Activated T-cell treated with anti-CD3 and anti-CD28 coated beads, Interleukin-2, amount 50 U/mL, for 4 hours (primary cell): ENCODE results near the gene RABEP1. TPM values are rescaled to one million over a fixed set of nuclear protein-coding genes. Genes with fewer than 3 reads are reported as not detected.
"Not testable (repeated sequence)": the region's sequence is repeated elsewhere in the genome, so short reads cannot be mapped to it uniquely, and the experiment has no call there.

Source experiments
- ATAC-seq, 2 donors: fragments of 200-7000 bp; cut with Tn5 transposase; one replicate each; pipeline ENCODE4 v1.10.0; 2021
- DNase-seq: peaks from one replicate; pipeline ENCODE4 v3.0.0-alpha.2; 2020
- H3K27me3 Mint-ChIP-seq: one replicate; pipeline ENCODE4 v1.8.0; 2021; ENCODE audit warnings: low read depth, mixed read lengths
- H3K36me3 Mint-ChIP-seq: one replicate; pipeline ENCODE4 v1.8.0; 2022; ENCODE audit warnings: mixed read lengths; ENCODE audit not compliant: insufficient read depth
- H3K4me1 Mint-ChIP-seq: one replicate; pipeline ENCODE4 v1.8.0; 2021; ENCODE audit warnings: low read depth, mixed read lengths
- H3K4me3 Mint-ChIP-seq: one replicate; pipeline ENCODE4 v1.8.0; 2021; ENCODE audit warnings: mild to moderate bottlenecking, moderate library complexity, mixed read lengths
- H3K9me3 Mint-ChIP-seq: one replicate; pipeline ENCODE4 v1.8.0; 2021; ENCODE audit warnings: mixed read lengths
- total RNA-seq, 3 donors: library from RNA; stranded (reverse); gene quantifications; one replicate each; pipeline ENCODE4 v1.2.1, GENCODE V29; 2021

Gene RABEP1
- total RNA-seq, 3 donors from 2014 or later = 72.9 to 80.8 (median 76.3) TPM

DNA sequence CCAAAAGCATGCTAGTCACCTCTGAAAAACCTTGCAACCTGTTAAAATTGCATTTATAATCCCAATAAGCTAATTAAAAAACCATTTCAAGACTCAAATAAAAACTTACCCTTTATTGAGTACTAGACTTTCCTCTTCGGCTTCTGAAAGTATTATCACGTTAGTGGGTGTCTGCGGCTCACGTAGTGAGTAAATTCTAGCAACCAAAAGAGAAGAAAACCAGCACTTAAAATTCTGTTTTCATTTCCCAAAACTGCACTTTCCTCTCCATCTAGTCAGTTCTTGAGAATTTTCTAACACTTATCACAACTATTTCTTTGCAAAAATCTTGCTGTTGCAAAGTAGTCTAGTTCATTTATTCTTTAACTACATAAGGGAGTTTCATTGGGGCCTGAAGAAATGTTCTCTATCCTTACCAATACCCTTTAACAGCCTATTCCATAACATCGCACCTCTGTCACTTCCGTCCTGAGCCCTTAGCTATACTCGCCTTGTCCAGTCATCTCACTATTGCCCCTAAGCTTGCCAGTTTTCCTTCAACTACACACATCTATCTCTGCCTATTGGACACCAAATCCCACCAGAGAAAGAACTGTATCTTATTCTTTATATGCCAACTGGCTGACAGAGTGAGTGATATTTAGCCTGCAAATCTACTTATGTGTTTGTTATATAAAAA, 128.6 kb downstream of the RABEP1 start:
- Mint-ChIP-seq H3K36me3 (peaks cover 36% of the 10 kb centered on the region), H3K4me3 (peak overlapping the region; percentile 1), H3K27me3 (no peaks in the 10 kb centered on the region), H3K9me3 (no peaks in the 10 kb centered on the region), H3K4me1 (peaks cover 39% of the 10 kb centered on the region)
- no peak for DNase-seq
- peak; percentile 21 to 25 for ATAC-seq

DNA sequence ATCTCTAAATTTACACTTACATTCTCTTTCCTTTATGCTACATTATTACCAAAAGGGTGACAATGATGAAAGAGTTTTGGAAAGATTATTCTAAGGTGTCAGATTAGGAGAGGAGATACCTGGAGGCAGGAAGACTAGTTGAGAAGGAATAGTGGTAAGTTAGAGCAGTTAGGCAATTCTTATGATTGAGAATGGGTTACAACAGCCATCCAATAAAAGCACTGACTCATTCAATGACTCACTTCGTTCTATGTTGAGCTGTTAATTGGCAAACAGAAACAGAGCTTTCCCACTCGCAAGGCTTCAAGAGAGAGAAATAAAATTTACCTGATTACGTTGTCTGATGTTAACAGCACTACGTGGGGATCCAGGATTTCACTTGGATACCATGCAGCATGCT, 131.6 kb downstream of the RABEP1 start:
- H3K36me3 Mint-ChIP-seq = peaks cover 39% of the 10 kb centered on the region
- ATAC-seq (peak; percentile 80 to 83), DNase-seq (no peak)
- peak overlapping the region; percentile 56 for H3K4me3 Mint-ChIP-seq
- no peaks in the 10 kb centered on the region for H3K9me3 Mint-ChIP-seq
- H3K4me1 Mint-ChIP-seq = peaks cover 54% of the 10 kb centered on the region
- H3K27me3 Mint-ChIP-seq = no peaks in the 10 kb centered on the region

DNA sequence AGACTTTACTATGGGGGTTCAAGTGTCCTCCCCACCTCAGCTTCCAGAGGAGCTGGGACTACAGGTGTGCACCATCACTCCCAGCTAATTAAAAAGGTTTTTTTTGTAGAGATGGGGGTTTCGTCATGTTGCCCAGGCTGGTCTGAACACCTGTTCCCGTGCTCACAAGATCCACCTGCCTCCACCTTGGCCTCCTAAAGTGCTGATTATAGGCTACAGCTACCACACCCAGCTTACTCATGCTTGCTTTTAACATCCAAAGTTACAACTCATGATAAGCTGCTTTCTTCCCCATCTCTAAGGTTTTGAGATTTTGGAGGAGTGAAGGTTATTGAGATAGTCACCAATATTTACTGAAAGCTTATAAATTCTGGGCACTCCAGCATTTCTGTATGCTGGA, 134.8 kb downstream of the RABEP1 start:
- Mint-ChIP-seq H3K27me3 (no peaks in the 10 kb centered on the region), H3K9me3 (no peaks in the 10 kb centered on the region), H3K4me1 (peaks cover 57% of the 10 kb centered on the region), H3K4me3 (peak overlapping the region; percentile 67), H3K36me3 (peaks cover 28% of the 10 kb centered on the region)
- DNase-seq (no peak), ATAC-seq (no peak)

DNA sequence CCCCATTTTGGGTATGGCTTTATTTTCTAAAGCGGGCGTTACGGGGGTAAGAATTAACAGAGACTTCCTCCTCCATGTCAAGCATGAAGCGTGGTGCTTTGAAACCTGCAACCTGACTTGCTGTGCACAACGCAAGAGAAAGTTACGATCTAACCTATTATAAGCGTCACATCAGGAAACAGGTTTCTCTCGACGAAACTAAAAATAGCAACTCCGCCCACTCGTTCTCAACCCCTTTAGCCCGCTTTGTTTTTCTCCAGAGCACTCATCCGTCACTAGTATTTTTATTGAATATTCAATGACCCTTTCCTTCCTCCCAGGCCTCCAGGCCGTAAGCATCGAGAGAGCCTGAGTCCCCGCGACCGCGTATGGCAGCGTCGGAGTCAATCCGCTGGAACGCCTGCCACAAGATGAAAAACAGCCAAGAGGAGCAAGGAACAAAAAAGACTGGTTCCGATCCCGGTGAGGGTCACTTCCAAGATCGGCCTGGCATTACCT, 136.8 kb downstream of the RABEP1 start:
- Mint-ChIP-seq H3K4me1 (peaks cover 48% of the 10 kb centered on the region), H3K27me3 (no peaks in the 10 kb centered on the region), H3K36me3 (peaks cover 15% of the 10 kb centered on the region), H3K9me3 (no peaks in the 10 kb centered on the region), H3K4me3 (peak overlapping the region; percentile 99)
- peak; percentile 57 for DNase-seq
- ATAC-seq = peak; percentile 47 to 50

DNA sequence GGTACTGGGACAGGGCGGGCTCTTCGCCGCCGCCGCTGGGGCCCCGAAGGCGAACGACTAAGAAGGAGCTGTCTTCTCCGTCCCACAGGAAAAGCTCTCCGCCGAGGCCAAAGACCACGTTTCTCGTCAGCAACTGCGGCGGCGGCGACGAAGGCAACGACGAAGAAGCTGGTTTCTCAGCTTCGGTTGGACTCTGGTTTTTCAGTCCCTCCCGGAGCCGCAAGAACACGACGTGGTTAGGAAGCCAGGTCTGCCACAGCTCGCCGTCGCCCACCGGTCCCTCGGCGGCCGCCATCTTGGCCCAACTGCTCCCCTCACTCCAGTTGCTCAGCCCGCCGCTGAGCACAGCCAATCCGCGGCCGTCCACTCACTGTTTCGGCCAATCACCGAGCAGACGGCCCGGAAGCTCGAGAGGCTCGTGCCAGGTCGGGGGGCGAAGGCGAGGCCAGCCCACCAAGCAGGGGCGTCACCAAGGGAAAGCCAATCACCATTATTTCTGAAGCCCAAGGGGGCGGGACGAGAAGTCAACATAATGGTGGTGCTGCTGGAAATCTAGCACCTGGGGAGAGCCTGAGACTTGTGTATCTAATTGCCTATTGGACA, 137.4 kb downstream of the RABEP1 start, which contains the start of gene NUP88:
NUP88 (minus strand) TSS at position 307 of the 603 bp plus-strand sequence; CDS start at position 295, 12 bp downstream.
- ATAC-seq (peak; percentile 90 to 93), DNase-seq (peak; percentile 92)
- peak within 1 kb of the TSS; percentile 99 for H3K4me3 Mint-ChIP-seq
- no peaks in the 10 kb centered on the region for H3K27me3 Mint-ChIP-seq
- peaks cover 48% of the 10 kb centered on the region for H3K4me1 Mint-ChIP-seq
- peaks cover 14% of the 10 kb centered on the region for H3K36me3 Mint-ChIP-seq
- no peaks in the 10 kb centered on the region for H3K9me3 Mint-ChIP-seq

DNA sequence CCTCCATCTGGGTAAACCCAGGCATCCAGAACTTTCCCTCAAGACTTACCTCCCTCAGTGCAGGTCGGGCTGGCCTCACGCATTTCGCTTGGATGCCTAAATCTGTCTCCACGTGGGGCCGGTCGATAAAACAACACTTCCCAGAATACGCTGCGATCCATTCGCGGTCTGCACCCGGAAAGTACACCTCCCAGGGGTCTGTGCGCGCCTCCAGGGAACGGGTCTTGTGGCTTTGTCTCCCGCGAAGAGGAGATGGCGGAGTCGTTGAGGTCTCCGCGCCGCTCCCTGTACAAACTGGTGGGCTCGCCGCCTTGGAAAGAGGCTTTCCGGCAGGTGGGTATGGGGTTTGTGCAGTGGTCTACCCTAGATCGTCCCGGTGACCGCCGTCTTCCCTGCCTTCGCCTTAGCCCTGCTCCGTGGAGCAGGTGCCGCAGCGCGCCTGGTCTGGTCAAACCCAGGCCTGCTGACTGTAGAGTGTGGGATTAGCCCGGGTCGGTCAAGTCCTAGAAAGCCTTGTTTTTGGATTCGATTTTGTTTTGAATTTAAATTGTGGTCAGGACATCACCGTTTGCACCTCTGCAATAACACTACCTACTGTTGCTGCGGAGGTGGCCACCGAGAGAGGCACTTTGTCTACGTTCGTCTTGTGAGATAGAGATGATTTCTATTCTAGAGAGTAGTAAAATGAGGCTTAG, 138.0 kb downstream of the RABEP1 start, which contains the start of gene RPAIN:
RPAIN (plus strand) TSS at position 224 of the 695 bp plus-strand sequence; CDS start at position 253, 29 bp downstream.
- peaks cover 15% of the 10 kb centered on the region for H3K36me3 Mint-ChIP-seq
- H3K4me1 Mint-ChIP-seq = peaks cover 50% of the 10 kb centered on the region
- H3K27me3 Mint-ChIP-seq = no peaks in the 10 kb centered on the region
- H3K4me3 Mint-ChIP-seq = peak within 1 kb of the TSS; percentile 99
- DNase-seq = peak; percentile 75
- peak; percentile 69 for ATAC-seq
- no peaks in the 10 kb centered on the region for H3K9me3 Mint-ChIP-seq

DNA sequence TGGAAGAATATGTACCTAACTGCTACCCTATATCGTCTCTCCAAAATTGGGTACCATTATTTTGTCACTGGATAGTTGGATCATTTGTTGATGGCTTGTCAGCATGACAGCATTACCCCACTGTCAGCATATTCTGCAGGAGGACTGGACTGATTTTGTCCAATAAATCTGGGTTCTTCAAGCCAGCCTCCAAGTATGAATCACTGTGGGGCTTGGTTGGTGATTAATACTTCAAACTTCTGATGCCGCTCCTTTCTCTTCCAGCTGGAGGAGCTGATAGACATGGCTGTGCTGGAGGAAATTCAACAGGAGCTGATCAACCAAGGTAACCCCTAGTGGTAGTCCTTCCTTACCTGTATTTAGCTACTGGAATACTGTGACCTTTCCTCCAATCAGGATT, 140.4 kb downstream of the RABEP1 start:
- no peaks in the 10 kb centered on the region for H3K27me3 Mint-ChIP-seq
- H3K4me3 Mint-ChIP-seq = no peak overlapping the region

DNA sequence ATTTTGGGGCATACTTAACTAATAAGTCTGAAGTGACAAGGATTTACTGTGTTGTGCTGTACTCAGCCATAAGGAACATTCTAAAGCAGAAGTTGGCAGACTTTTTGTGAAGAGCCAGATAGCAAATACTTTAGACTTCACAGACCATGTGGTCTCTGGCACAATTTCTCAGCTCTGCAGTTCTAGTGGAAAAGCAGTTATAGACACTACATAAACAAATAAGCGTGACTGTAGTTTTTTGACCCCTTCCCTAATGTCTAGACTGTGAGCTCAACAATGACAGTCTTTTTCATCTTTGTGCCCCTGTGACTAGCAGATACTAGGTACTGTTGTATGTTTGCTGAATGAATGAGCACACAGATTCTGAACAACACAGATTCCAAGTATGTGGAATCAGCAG, 142.8 kb downstream of the RABEP1 start:
- no peaks in the 10 kb centered on the region for H3K9me3 Mint-ChIP-seq
- ATAC-seq (no peak), DNase-seq (no peak)
- H3K4me3 Mint-ChIP-seq = no peak overlapping the region
- H3K4me1 Mint-ChIP-seq = peaks cover 32% of the 10 kb centered on the region
- peaks cover 32% of the 10 kb centered on the region for H3K36me3 Mint-ChIP-seq
- H3K27me3 Mint-ChIP-seq = no peaks in the 10 kb centered on the region

More for the DNA sequence above, 140.4 kb downstream of the RABEP1 start:
- ATAC-seq (no peak), DNase-seq (no peak)
- Mint-ChIP-seq H3K4me1 (peaks cover 39% of the 10 kb centered on the region), H3K9me3 (no peaks in the 10 kb centered on the region), H3K36me3 (peaks cover 23% of the 10 kb centered on the region)

DNA sequence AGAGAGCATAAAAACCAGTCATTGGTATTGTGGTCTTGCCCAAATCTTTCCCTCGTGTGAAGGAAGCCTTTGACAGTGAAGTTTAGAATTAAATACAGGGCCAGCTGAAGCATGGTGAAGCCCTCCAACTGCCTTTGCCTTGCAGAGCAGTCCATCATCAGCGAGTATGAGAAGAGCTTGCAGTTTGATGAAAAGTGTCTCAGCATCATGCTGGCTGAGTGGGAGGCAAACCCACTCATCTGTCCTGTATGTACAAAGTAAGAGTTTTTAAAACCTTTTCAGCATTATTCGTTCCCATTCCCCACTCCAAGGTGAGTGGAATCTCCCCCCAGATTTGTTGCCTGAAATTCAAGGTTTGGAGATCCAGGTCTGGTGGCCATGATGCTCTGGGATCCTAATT, 143.7 kb downstream of the RABEP1 start:
- Mint-ChIP-seq H3K27me3 (no peaks in the 10 kb centered on the region), H3K9me3 (no peaks in the 10 kb centered on the region), H3K36me3 (peaks cover 37% of the 10 kb centered on the region), H3K4me1 (peaks cover 26% of the 10 kb centered on the region), H3K4me3 (no peak overlapping the region)
- ATAC-seq = no peak
- DNase-seq = no peak

DNA sequence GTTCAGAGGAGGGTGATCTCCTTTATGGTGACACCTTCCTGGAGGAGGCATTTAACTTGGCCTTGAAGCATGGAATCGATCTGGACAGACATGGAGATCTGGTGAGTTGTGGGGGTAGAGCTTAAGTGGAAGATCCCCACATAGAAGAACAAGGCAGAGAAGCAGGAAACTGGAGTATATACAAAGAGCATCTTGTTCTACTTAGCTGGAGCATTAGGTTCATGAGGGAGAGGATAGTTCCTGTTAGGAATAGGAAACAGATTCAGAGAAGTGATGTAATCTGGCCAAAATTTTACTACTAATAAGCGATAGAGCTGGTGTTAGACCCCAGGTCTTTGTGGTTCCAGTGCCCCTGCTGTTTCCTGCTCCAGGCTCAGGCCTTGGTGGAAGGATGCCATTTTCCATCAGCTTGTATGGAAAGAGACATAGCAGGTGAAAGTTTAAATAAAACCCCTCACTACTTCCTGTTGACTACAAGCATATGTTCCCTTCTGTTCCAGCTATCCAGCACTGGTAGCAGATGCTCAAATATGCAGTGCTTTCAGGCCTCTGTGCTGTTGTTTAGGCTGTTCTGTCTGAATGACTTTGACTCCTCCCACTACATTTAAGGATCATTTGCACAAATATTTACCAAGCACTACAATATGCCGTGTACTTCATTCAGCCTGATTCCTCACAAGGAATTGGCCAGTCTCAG, 147.3 kb downstream of the RABEP1 start:
- H3K36me3 Mint-ChIP-seq = peaks cover 59% of the 10 kb centered on the region
- ATAC-seq = no peak
- no peak overlapping the region for H3K4me3 Mint-ChIP-seq
- no peaks in the 10 kb centered on the region for H3K9me3 Mint-ChIP-seq
- H3K4me1 Mint-ChIP-seq = peaks cover 4% of the 10 kb centered on the region
- no peaks in the 10 kb centered on the region for H3K27me3 Mint-ChIP-seq
- DNase-seq = no peak

DNA sequence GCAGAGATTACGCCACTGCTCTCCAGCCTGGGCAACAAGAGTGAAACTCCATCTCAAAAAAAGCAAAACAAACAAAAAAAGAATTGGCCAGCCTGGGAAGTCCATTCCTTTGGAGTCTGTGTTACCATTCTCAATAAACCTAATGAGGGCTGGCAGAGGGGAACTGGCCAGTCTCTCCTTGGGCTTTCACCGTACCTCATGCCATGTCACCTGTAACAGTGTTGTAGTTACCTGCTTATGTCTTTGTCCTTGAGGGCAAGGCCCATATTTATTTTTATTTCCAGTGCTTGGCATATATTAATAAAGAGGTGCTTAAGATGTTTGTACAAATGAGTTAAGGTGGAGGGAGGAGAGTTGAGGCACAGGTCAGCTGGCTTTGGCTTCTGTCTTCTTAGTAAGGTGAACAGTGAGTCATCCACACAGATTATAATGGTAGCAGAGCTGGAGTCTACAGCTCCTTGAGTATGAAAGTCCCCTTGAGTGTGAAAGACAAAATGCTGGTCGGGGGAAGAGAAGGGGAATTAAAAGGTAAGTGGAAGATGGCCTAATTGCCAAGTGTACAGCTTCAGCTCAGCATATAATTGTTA, 148.4 kb downstream of the RABEP1 start:
- Mint-ChIP-seq H3K4me1 (peaks cover 7% of the 10 kb centered on the region), H3K4me3 (no peak overlapping the region), H3K36me3 (peaks cover 62% of the 10 kb centered on the region), H3K9me3 (no peaks in the 10 kb centered on the region), H3K27me3 (no peaks in the 10 kb centered on the region)
- peak in 1 of 2 donors; percentile 31 for ATAC-seq
- DNase-seq = no peak

DNA sequence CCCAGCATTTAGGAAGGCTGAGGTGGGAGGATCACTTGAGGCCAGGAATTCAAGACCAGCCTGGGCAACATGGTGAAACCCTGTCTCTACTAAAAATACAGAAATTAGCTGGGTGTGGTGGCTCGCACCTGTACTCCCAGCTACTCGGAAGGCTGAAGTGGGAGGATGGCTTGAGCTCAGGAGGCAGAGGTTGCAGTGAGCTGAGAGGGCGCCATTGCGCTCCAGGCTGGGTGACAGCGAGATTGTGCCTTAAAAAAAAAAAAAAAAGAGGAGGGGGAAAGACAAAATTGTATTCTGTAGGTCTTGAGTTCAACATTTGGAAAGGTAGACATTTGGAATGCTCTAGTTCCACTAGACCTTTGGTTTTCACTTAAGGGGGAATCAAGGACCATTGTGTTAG, 149.2 kb downstream of the RABEP1 start:
- H3K4me1 Mint-ChIP-seq = peaks cover 12% of the 10 kb centered on the region
- not testable (repeated sequence) for H3K27me3 Mint-ChIP-seq, DNase-seq, H3K4me3 Mint-ChIP-seq, ATAC-seq, H3K9me3 Mint-ChIP-seq
- peaks cover 58% of the 10 kb centered on the region for H3K36me3 Mint-ChIP-seq

DNA sequence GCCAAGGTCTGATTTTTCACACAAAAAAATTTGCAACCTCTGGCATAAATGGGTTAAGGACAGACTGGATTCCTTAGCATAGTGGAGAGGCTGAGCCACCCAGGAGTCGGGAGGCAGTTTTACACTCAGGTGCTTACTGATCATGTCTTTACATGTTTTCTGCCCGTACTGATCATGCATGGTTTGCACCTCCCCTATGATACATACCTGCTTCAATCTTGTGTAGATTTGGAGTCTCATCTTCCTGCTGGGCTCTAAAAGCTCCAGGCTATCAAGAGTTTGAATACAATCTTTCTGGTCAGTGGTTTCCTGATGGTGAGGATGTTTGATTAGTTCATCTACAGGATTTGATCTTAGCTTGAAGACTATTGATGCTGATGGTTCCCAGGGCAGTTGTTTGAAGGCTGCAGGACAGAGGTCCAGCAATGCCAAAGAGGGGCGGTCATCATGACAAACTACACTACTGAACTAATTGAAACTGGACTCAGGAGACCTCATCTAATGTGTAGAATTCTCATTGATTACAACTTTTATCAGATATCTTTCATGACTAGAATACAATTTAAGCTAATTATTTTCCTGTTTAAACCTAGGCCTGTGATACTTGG, 150.0 kb downstream of the RABEP1 start:
- Mint-ChIP-seq H3K4me3 (no peak overlapping the region), H3K4me1 (peaks cover 20% of the 10 kb centered on the region), H3K9me3 (no peaks in the 10 kb centered on the region), H3K27me3 (no peaks in the 10 kb centered on the region), H3K36me3 (peaks cover 64% of the 10 kb centered on the region)
- DNase-seq = no peak
- no peak for ATAC-seq
